Measurements from ENCODE around the gene PDE11A. TPM values are rescaled to one million over a fixed set of nuclear protein-coding genes. Genes with fewer than 3 reads are reported as not detected.

PDE11A gene
- total and polyA plus RNA-seq, 9 donors = 0.15 to 2.0 (median 0.42) TPM; not detected in 1

GRCh38 chr2:177619986-177620385, 452.6 kb downstream of the PDE11A start:
- no peak overlapping the region for H3K4me3 ChIP-seq
- TF ChIP-seq CTCF (IDR thresholded peaks at IDR 0.05) = no peak
- no peak for TF ChIP-seq POLR2A (IDR thresholded peaks at IDR 0.05)
- H3K9me3 ChIP-seq = no peaks in the 10 kb centered on the region
- intact Hi-C loops (cut with DNase I) = no loop called here
- H3K27ac ChIP-seq = no peak overlapping the region
- H3K27me3 ChIP-seq = no peaks in the 10 kb centered on the region
- no peaks in the 10 kb centered on the region for H3K36me3 ChIP-seq
- peaks cover 5% of the 10 kb centered on the region for H3K4me1 ChIP-seq (ENCODE audit: insufficient read depth)
- WGBS, 3 donors = 76 to 88% (median 83%) methylated on average over 2 of the region's 2 CpGs
- DNase-seq = no peak

GRCh38 chr2:177619461-177619860, 453.1 kb downstream of the PDE11A start:
- 77 to 88% (median 84%) methylated on average over 4 of the region's 4 CpGs for WGBS, 3 donors
- TF ChIP-seq CTCF (IDR thresholded peaks at IDR 0.05) = no peak
- TF ChIP-seq POLR2A (IDR thresholded peaks at IDR 0.05) = no peak
- TF ChIP-seq EP300 (IDR thresholded peaks at IDR 0.05) = no peak
- H3K27ac ChIP-seq = no peak overlapping the region
- DNase-seq = no peak
- no peaks in the 10 kb centered on the region for H3K27me3 ChIP-seq
- H3K9me3 ChIP-seq = no peaks in the 10 kb centered on the region
- intact Hi-C loops (cut with DNase I) = no loop called here
- no peaks in the 10 kb centered on the region for H3K36me3 ChIP-seq
- H3K4me1 ChIP-seq (ENCODE audit: insufficient read depth) = peaks cover 5% of the 10 kb centered on the region
- H3K4me3 ChIP-seq = no peak overlapping the region

- Histone ChIP-seq H3K27ac (peak overlapping the region; percentile 39 to 94), H3K27me3 (no peaks in the 10 kb centered on the region), H3K4me3 (peak overlapping the region; percentile 82), H3K9me3 (no peaks in the 10 kb centered on the region), H3K36me3 (no peaks in the 10 kb centered on the region), H3K4me1 (ENCODE audit: insufficient read depth) (peaks cover 5% of the 10 kb centered on the region)
- TF ChIP-seq EP300 (IDR thresholded peaks at IDR 0.05) (no peak), CTCF (IDR thresholded peaks at IDR 0.05) (peak in 1 of 3 donors; percentile 7), POLR2A (IDR thresholded peaks at IDR 0.05) (peak; percentile 43)
- WGBS, 3 donors = 3 to 4% (median 3%) methylated on average over 71 to 76 of the region's 76 CpGs
- DNase-seq = peak; percentile 90 to 93 (median 93)
- intact Hi-C loops (cut with DNase I) = no loop called here
Measured at GRCh38 chr2:177618255-177619253, 454.0 kb downstream of the PDE11A start.

- Histone ChIP-seq H3K27ac (no peak overlapping the region), H3K9me3 (no peaks in the 10 kb centered on the region), H3K27me3 (no peaks in the 10 kb centered on the region), H3K4me1 (ENCODE audit: insufficient read depth) (peaks cover 5% of the 10 kb centered on the region), H3K4me3 (peak overlapping the region; percentile 82), H3K36me3 (no peaks in the 10 kb centered on the region)
- TF ChIP-seq EP300 (IDR thresholded peaks at IDR 0.05) (no peak), POLR2A (IDR thresholded peaks at IDR 0.05) (no peak), CTCF (IDR thresholded peaks at IDR 0.05) (no peak)
- WGBS, 3 donors = 82 to 91% (median 89%) methylated on average over 9 of the region's 9 CpGs
- DNase-seq = no peak
- intact Hi-C loops (cut with DNase I) = no loop called here
Measured at GRCh38 chr2:177617849-177618248, 454.7 kb downstream of the PDE11A start.
